Activated naive CD8-positive, alpha-beta T cell treated with anti-CD3 and anti-CD28 coated beads, Interleukin-2, amount 50 U/mL, for 24 hours (primary cell): ENCODE data around the gene RHBDF1.
A peak's percentile ranks its signal among the peaks of the same experiment; 100 is the strongest.
"Not testable (repeated sequence)": the region's sequence is repeated elsewhere in the genome, so short reads cannot be mapped to it uniquely, and the experiment has no call there.

Experiments used
- ATAC-seq: fragments of 150-1000 bp; cut with Tn5 transposase; one replicate; pipeline ENCODE4 v1.10.0; 2021
- DNase-seq: peaks from one replicate; pipeline ENCODE4 v3.0.0; 2021
- H3K27ac Mint-ChIP-seq: one replicate; pipeline ENCODE4 v1.8.0; 2021; ENCODE audit warnings: mild to moderate bottlenecking, mixed read lengths
- H3K27me3 Mint-ChIP-seq: one replicate; pipeline ENCODE4 v1.8.0; 2021; ENCODE audit warnings: mixed read lengths
- H3K36me3 Mint-ChIP-seq: one replicate; pipeline ENCODE4 v1.8.0; 2021; ENCODE audit warnings: low read depth, mixed read lengths
- H3K4me1 Mint-ChIP-seq: one replicate; pipeline ENCODE4 v1.8.0; 2021; ENCODE audit warnings: mixed read lengths
- H3K4me3 Mint-ChIP-seq: one replicate; pipeline ENCODE4 v1.8.0; 2021; ENCODE audit warnings: mild to moderate bottlenecking, moderate library complexity, mixed read lengths
- H3K9me3 Mint-ChIP-seq: one replicate; pipeline ENCODE4 v1.8.0; 2021; ENCODE audit warnings: mixed read lengths

Gene RHBDF1

GRCh38 chr16:33877-34647, 38.4 kb downstream of the RHBDF1 start:
- H3K9me3 Mint-ChIP-seq, result no peaks in the 10 kb centered on the region
- H3K27ac Mint-ChIP-seq, result no peak overlapping the region
- peak overlapping the region; percentile 0 for H3K4me3 Mint-ChIP-seq
- H3K27me3 Mint-ChIP-seq, result no peaks in the 10 kb centered on the region
- no peaks in the 10 kb centered on the region for H3K36me3 Mint-ChIP-seq
- no peak for DNase-seq
- H3K4me1 Mint-ChIP-seq, result peaks cover 16% of the 10 kb centered on the region
- no peak for ATAC-seq

GRCh38 chr16:33154-33876, 39.1 kb downstream of the RHBDF1 start:
- not testable (repeated sequence) for H3K4me1 Mint-ChIP-seq, H3K36me3 Mint-ChIP-seq, DNase-seq, H3K27me3 Mint-ChIP-seq, H3K9me3 Mint-ChIP-seq, H3K27ac Mint-ChIP-seq, H3K4me3 Mint-ChIP-seq, ATAC-seq

GRCh38 chr16:30627-31026, 41.8 kb downstream of the RHBDF1 start:
- not testable (repeated sequence) for ATAC-seq, H3K36me3 Mint-ChIP-seq

GRCh38 chr16:25926-26348, 46.5 kb downstream of the RHBDF1 start:
- not testable (repeated sequence) for H3K4me1 Mint-ChIP-seq, H3K9me3 Mint-ChIP-seq, H3K27ac Mint-ChIP-seq, H3K27me3 Mint-ChIP-seq, H3K4me3 Mint-ChIP-seq, H3K36me3 Mint-ChIP-seq, DNase-seq
- ATAC-seq, result peak; percentile 73

More at GRCh38 chr16:30627-31026, 41.8 kb downstream of the RHBDF1 start:
- H3K4me3 Mint-ChIP-seq, H3K9me3 Mint-ChIP-seq, H3K4me1 Mint-ChIP-seq, DNase-seq, H3K27ac Mint-ChIP-seq, H3K27me3 Mint-ChIP-seq: not testable (repeated sequence)

- H3K36me3 Mint-ChIP-seq, H3K27ac Mint-ChIP-seq: not testable (repeated sequence)
Observed at GRCh38 chr16:24151-24550, 48.3 kb downstream of the RHBDF1 start.

GRCh38 chr16:20886-21285, 51.5 kb downstream of the RHBDF1 start:
- H3K27ac Mint-ChIP-seq, DNase-seq, H3K36me3 Mint-ChIP-seq, H3K27me3 Mint-ChIP-seq, H3K4me3 Mint-ChIP-seq, H3K4me1 Mint-ChIP-seq, H3K9me3 Mint-ChIP-seq, ATAC-seq: not testable (repeated sequence)

More at GRCh38 chr16:24151-24550, 48.3 kb downstream of the RHBDF1 start:
- H3K4me3 Mint-ChIP-seq, ATAC-seq, H3K4me1 Mint-ChIP-seq, H3K27me3 Mint-ChIP-seq, DNase-seq, H3K9me3 Mint-ChIP-seq: not testable (repeated sequence)

GRCh38 chr16:17062-17765, 55.2 kb downstream of the RHBDF1 start:
- not testable (repeated sequence) for H3K36me3 Mint-ChIP-seq, H3K27me3 Mint-ChIP-seq, H3K4me1 Mint-ChIP-seq, H3K27ac Mint-ChIP-seq, DNase-seq, H3K9me3 Mint-ChIP-seq, H3K4me3 Mint-ChIP-seq, ATAC-seq

GRCh38 chr16:10772-11171, 61.7 kb downstream of the RHBDF1 start:
- not testable (repeated sequence) for H3K27me3 Mint-ChIP-seq, H3K36me3 Mint-ChIP-seq, H3K9me3 Mint-ChIP-seq, ATAC-seq, H3K4me3 Mint-ChIP-seq, H3K27ac Mint-ChIP-seq, H3K4me1 Mint-ChIP-seq
- peak; percentile 83 for DNase-seq

- peak; percentile 69 for ATAC-seq
- no peak for DNase-seq
- Mint-ChIP-seq H3K27ac (no peak overlapping the region), H3K9me3 (no peaks in the 10 kb centered on the region), H3K4me1 (no peaks in the 10 kb centered on the region), H3K4me3 (peak overlapping the region; percentile 57), H3K27me3 (no peaks in the 10 kb centered on the region), H3K36me3 (no peaks in the 10 kb centered on the region)
Observed at GRCh38 chr16:9903-10665, 62.3 kb downstream of the RHBDF1 start.
